DMS79 (cell line): ENCODE measurements around the gene MEIOSIN.
A peak's percentile ranks its signal among the peaks of the same experiment; 100 is the strongest.
"Not testable (repeated sequence)": the region's sequence is repeated elsewhere in the genome, so short reads cannot be mapped to it uniquely, and the experiment has no call there.

Experiments used
- DNase-seq: peaks from one replicate; lab custom pipeline; 2025; lab: John Stamatoyannopoulos, UW

Gene MEIOSIN

DNA sequence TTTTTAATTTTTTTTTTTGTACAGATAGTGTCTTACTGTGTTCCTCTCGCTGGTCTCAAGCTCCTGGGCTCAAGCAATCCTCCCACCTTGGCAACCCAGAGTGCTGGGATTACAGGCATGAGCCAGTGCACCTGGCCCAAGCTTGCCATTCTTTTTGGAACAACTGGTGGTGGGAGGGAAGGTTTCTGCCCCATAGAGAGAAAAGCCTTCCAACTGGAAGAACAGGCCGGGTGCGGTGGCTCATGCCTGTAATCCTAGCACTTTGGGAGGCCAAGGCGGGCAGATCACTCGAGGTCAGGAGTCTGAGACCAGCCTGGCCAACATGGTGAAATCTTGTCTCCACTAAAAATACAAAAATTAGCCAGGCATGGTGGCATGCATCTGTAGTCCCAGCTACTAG is 66.3 kb downstream of the MEIOSIN start:
- DNase-seq, result not testable (repeated sequence)

DNA sequence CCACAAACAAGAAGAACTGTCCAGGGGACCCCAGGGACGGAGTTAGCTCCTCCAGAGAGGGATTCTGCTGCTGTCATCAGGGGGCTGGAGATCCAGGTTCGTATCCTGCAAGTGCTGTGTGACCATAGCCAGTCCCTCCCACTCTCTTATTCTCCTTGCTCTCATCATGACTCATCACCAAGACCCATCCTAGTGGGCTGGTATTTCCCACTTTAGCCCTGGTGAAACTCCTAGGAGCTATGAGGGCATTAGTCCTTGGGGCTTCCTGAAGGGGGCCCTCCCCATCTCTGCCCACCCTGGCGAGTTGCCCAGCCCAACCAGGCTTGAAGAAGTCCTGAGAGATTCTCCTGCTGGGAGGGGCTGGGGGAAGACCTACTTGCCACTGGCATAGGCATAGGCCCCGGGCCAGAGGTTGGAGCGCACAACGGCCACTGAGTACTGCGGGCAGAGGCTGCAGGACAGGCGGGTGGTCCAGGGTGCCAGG is 66.9 kb downstream of the MEIOSIN start:
- peak; percentile 19 for DNase-seq

DNA sequence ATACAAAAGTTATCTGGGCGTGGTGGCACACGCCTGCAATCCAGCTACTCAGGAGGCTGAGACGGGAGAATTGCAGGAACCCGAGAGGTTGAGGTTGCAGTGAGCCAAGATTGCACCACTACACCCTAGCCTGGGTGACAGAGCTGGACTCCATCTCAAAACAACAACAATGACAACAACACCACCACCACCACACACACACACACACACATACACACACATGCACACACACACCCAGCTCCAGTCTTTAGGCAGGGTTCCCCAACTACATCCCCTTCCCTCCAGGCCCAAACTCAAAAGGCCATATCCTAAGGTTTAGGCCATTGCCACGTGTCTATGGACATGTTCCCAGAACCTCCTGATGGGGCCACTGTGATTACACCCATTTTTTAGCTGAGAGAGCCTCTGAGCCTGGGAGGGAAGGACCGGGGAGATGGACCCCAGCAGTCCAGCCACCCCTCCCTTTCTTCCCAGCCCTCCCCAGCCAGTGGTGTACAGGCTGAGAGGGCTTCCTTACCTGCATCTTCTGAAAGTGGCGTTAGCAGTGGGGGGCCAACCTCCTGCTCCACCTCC is 68.5 kb downstream of the MEIOSIN start:
- DNase-seq, result no peak

DNA sequence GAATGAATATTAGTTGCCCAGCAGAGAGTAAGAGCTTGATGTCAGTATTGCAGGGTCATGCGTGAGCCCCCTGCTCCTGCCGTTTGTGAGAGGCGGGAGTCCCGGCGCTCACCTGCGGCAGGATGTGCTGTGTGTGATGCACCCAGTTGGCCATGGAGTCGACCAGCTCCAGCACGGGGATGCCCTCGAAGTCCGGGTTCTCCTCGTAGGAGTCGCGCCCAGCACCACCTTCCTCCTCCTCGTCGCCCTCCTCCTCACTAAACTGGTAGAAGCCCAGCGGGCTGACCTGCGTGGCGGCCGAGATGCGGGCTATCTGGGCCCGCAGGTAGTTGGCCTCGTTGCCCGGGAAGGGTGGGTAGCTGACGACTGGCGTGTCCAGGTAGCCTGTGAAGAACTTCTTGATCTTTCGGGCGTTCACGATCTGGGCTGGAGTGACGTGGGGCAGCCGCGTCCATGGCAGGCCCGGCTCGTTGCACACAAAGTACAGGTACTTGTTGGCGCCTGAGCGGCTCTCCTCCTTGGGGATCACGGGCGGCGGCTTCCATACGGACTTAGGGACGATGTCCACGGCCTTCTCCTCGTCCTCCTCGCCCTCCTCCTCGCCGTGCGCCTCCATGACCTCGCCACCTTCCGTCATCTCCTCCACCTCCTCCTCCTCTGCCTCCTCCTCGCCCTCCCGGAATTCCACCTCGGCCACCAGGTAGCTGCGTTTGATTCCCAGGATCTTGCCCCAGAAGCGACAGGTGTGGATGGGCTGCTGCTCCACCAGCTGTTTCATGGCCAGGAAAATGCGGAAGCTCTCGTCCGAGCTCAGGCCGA is 71.1 kb downstream of the MEIOSIN start:
- no peak for DNase-seq

DNA sequence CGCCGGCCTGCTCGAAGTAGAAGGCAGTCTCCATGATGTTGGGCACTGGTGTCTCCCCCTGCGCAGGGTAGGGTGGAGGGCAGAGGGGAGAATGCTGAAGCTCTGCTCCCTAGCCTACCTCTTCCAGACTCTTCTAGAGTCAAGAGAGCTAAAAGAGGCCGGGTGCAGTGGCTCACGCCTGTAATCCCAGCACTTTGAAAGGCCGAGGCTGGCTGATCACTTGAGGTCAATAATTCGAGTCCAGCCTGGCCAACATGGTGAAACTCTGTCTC is 71.7 kb downstream of the MEIOSIN start:
- DNase-seq, result no peak

DNA sequence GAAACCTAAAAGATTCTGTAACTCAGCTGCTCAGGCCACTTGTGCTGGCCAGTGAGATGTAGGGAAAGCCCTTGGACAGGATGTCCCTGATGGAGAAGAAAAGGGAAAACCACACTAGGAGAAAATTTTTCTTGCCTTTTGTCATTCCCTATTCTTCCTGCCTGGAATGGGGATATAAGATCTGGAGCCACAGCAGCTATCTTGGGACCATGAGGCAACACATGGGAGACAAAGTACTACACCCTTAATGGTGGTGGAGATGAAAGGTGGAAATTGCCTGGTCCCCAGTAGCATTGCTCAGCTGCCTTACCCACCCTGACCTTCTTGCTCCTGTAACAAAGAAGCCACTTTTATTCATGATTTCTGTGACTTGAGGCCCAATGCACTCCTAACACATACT is 72.5 kb downstream of the MEIOSIN start:
- DNase-seq, result no peak

DNA sequence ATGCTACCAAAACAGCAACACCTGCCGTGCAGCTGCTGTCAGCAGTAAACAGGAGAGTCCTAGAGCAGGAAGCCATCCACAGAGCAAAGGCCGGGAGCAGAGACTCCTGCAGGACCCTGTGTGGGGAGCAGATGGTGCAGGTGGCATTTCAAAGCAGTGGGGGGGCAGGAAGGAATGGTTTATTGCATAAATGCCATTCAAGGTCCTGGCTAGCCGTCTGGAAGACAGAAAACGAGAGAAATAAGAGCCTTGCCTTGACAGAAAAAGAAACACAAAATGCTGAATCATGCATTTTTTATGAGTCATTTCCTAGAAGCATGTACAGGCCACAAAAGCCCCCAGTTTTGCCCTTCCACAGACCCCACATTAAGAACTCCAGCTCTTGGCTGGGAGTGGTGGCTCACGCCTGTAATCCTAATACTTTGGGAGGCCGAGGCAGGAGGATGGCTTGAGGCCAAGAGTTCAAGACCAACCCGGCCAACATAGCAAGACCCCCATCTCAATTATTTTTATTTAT is 76.5 kb downstream of the MEIOSIN start:
- DNase-seq, result peak; percentile 77

DNA sequence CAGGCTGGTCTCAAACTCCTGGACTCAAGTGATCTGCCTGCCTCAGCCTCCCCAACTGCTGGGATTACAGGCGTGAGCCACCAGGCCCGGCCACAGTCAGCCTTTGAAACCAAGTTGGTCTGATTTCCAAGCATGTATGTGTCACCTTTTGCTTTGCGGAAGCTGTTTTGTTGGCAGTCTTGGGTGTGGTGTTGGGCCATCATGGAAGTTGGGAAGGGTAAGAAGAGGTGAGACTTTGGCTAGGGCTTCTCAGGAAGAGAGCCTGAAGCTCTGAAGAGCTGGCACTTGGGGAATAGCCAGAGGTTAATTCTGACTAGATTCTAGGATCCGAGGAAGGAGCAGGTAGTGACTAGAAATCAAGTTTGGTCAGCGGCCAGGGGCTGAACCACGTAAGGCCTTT is 79.1 kb downstream of the MEIOSIN start:
- DNase-seq, result no peak
